Prostate gland (tissue), 2 donors: ENCODE measurements around the gene JAKMIP3. TPM values are rescaled to one million over a fixed set of nuclear protein-coding genes. Genes with fewer than 3 reads are reported as not detected.
A peak's percentile ranks its signal among the peaks of the same experiment; 100 is the strongest.

ENCODE experiments used
- DNase-seq: peaks from one replicate; pipeline ENCODE4 v3.0.0-alpha.2; 2019; ENCODE audit warnings: low spot score
- H3K27ac ChIP-seq, 2 donors: fragments of 200-600 bp; sonication (generic); 2 replicates each; pipeline ENCODE4 v1.5.1; 2017 to 2019
- H3K27me3 ChIP-seq: fragments of 200-600 bp; sonication (generic); replicated peaks from 2 replicates; pipeline ENCODE4 v1.5.1; 2019; ENCODE audit not compliant: insufficient read depth
- H3K36me3 ChIP-seq, 2 donors: fragments of 200-600 bp; sonication (generic); 1 replicate in 1 of 2; 2 replicates in 1 of 2; pipeline versions ENCODE4 v1.5.1 to v1.8.1; 2017 to 2019
- H3K4me1 ChIP-seq: fragments of 200-600 bp; sonication (generic); replicated peaks from 2 replicates; pipeline ENCODE4 v1.5.1; 2019
- H3K4me3 ChIP-seq, 2 donors: fragments of 200-600 bp; sonication (generic); 2 replicates each; pipeline ENCODE4 v1.5.1; 2017 to 2019
- H3K9me3 ChIP-seq: fragments of 200-600 bp; sonication (generic); 2 replicates; pipeline ENCODE4 v1.5.1; 2017
- POLR2A ChIP-seq: fragments of 450-650 bp; IDR thresholded peaks from one replicate; pipeline ENCODE4 v1.6.1; 2016; ENCODE audit warnings: antibody characterized with exemption, mild to moderate bottlenecking
- POLR2AphosphoS5 ChIP-seq: sonication (generic); formaldehyde crosslinking; IDR thresholded peaks from one replicate; pipeline ENCODE4 v1.6.1; 2017; ENCODE audit warnings: antibody characterized with exemption
- WGBS: methylation state at CpG from one replicate; pipeline ENCODE4 v1.1.5; 2018; 5-methylcytosine and 5-hydroxymethylcytosine counted together
- intact Hi-C: fragments of 100-400 bp; cut with DNase I; formaldehyde crosslinking; loops from one replicate; pipeline ENCODE4 v1.14.2; 2022
- total RNA-seq, 2 donors: library from RNA; depleted of rRNA; stranded (reverse); fragments of >200 nt; gene quantifications; one replicate each; pipeline ENCODE4 v1.1.0, GENCODE V29; 2016
- TF ChIP-seq, protein P1 (sequence below), 4 experiments: fragments of 200-600 bp in 2 of 4; fragments of 450-650 bp in 2 of 4; sonication (generic) in 2 of 4; IDR thresholded peaks; 1 replicate in 3 of 4; 2 replicates in 1 of 4; pipeline ENCODE4 v1.5.1; 2016 to 2019; ENCODE audit warnings: antibody characterized with exemption in 4 of 4, mild to moderate bottlenecking in 2 of 4, moderate library complexity in 2 of 4

JAKMIP3 gene
- total RNA-seq, 2 donors from 2014 or later = 2.6 to 3.4 TPM

DNA sequence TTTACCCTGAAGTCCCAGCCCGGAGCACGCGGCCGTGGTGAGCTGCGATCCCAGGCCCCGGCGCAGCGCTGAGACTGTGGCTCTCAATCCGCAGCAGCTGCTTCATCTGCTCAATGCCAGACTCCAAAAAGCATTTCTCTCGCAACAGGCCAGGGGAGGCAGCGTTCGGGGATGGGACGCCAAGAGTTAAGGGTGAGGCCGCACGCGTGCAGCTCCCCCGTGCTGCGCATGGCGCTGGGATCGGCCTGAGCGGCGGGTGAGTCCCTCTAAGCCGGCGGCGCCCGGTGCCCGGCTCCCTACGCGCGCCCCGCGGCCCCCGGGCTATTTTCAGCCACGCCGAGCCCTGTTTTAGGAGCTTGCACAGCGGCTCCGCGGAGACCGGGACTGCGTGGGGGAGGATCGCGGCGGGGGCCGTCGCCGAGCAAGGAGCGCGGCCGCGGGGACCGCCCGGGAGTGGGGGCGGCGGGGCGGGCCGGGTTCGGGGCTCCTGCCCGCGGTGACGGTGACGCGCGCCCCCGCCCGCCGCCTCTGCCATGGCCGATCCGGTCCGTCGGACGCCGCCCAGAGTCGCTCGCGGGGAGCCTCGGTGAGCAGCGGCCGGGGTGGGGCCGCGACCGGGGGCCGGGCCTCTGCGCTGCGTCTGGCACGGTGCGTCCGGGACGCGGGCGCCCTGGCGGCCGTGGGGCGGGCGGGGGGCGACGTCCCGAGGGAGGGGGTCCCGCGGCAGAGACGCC lies 29.4 kb upstream of the JAKMIP3 start:
- Histone ChIP-seq H3K9me3 (no peaks in the 10 kb centered on the region), H3K4me1 (no peaks in the 10 kb centered on the region), H3K27ac (peak overlapping the region; percentile 64 to 77), H3K36me3 (no peaks in the 10 kb centered on the region), H3K27me3 (no peaks in the 10 kb centered on the region), H3K4me3 (peak overlapping the region; percentile 41 to 68)
- TF ChIP-seq, protein P1, sequence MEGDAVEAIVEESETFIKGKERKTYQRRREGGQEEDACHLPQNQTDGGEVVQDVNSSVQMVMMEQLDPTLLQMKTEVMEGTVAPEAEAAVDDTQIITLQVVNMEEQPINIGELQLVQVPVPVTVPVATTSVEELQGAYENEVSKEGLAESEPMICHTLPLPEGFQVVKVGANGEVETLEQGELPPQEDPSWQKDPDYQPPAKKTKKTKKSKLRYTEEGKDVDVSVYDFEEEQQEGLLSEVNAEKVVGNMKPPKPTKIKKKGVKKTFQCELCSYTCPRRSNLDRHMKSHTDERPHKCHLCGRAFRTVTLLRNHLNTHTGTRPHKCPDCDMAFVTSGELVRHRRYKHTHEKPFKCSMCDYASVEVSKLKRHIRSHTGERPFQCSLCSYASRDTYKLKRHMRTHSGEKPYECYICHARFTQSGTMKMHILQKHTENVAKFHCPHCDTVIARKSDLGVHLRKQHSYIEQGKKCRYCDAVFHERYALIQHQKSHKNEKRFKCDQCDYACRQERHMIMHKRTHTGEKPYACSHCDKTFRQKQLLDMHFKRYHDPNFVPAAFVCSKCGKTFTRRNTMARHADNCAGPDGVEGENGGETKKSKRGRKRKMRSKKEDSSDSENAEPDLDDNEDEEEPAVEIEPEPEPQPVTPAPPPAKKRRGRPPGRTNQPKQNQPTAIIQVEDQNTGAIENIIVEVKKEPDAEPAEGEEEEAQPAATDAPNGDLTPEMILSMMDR (IDR thresholded peaks at IDR 0.05) = no peak
- TF ChIP-seq POLR2A (no peak), POLR2AphosphoS5 (no peak)
- DNase-seq = peak; percentile 40
- WGBS = under 1% methylated on average over 56 of the region's 100 CpGs
- intact Hi-C loops = loop anchor here (10.0 kb wide), 1 partner anchor 108 kb away; no protein-coding TSS in a partner anchor

DNA sequence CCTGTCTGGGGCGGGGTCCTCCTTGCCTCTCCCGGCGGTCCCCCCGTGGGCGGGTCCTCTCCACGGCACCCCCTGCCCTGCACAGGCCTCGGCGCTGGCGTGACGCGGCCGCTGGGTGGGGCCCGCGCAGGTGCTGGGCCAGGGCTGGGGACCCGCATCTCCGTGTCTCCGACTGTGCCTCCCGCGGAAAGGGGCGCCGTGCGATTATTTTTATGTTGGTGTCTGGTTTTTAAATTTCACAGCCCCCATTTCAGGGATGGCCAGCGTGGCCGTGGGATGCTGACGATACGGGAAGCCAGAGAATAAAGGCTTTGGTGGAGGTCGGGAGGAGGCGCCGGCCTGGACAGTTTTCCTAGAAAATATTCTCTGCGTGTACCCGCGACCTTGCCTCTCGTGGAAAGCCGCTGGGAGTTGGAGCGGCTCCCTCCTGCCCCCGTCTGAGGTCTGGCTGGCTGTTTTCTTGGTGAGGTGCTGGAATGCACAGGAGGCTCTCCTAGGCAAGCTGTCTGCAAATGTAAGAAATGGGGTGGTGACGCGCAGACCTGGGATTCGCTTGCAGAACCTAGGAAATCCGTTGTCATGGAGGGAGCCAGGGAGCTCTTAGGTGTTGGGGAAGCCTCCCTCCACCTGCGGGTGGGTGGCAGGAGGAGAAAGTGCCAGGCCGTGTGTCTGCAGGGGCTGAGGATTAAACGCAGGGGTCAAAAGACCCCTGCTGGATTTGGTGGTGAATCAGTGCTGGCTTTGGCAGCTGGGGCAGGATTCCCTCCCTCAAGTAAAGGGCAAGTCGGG lies 28.7 kb upstream of the JAKMIP3 start:
- 4% methylated on average over 43 of the region's 44 CpGs for WGBS
- H3K27me3 ChIP-seq = no peaks in the 10 kb centered on the region
- no peaks in the 10 kb centered on the region for H3K4me1 ChIP-seq
- peak; percentile 31 for DNase-seq
- intact Hi-C loops = loop anchor here (10.0 kb wide), 1 partner anchor 108 kb away; no protein-coding TSS in a partner anchor
- H3K9me3 ChIP-seq = no peaks in the 10 kb centered on the region
- no peaks in the 10 kb centered on the region for H3K36me3 ChIP-seq
- peak overlapping the region; percentile 41 to 68 for H3K4me3 ChIP-seq
- H3K27ac ChIP-seq = peak overlapping the region; percentile 64 to 77
- TF ChIP-seq, protein P1 (IDR thresholded peaks at IDR 0.05) = peak in 2 of 4 experiments; percentile 6 to 23
- TF ChIP-seq POLR2AphosphoS5 = no peak

DNA sequence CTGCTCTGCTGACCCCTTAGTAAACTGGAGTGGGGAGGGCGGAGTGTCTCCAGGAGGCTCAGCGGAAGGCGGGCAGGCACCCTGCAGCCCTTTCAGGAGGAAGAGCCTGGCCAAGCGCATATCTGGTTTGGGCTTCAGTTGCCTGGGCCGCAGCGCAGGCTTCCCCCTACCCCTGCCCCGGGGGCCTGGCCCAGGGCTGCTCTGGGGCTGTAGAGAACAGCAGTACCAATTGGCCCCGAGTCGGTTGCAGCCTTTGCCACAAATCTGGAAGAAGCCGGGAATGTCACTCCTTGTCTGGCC lies 28.1 kb upstream of the JAKMIP3 start:
- intact Hi-C loops = loop anchor here (10.0 kb wide), 1 partner anchor 107 kb away; no protein-coding TSS in a partner anchor

DNA sequence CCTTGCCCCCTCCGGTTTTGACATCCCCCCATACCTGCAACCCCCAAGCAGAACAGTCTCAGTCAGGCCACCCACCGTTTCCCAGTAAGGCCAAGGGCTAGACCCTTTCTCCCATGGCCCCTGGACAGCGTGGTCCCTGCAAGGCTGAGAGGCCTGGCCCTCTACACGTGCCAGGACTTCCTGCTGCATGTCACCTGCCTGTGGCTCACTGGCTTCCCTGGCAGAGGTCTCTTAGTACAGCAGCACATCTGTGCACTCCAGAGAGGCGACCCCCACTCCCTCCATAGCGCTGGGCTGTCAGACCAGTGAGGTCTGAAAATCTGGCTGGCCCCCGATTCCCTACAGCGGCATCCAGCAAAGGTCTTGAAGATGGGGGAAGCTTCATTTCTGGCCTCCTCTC lies 26.4 kb upstream of the JAKMIP3 start:
- TF ChIP-seq, protein P1 (IDR thresholded peaks at IDR 0.05) = no peak
- TF ChIP-seq POLR2A (no peak), POLR2AphosphoS5 (no peak)
- no peak overlapping the region for H3K4me3 ChIP-seq
- H3K27me3 ChIP-seq = no peaks in the 10 kb centered on the region
- H3K9me3 ChIP-seq = no peaks in the 10 kb centered on the region
- WGBS = 90% methylated on average over 8 of the region's 8 CpGs
- intact Hi-C loops = loop anchor here (10.0 kb wide), 1 partner anchor 105 kb away; no protein-coding TSS in a partner anchor
- no peaks in the 10 kb centered on the region for H3K4me1 ChIP-seq
- DNase-seq = no peak
- H3K36me3 ChIP-seq = no peaks in the 10 kb centered on the region
- no peak overlapping the region for H3K27ac ChIP-seq

More for the DNA sequence above, 28.1 kb upstream of the JAKMIP3 start:
- no peaks in the 10 kb centered on the region for H3K27me3 ChIP-seq
- no peaks in the 10 kb centered on the region for H3K36me3 ChIP-seq
- H3K4me1 ChIP-seq = no peaks in the 10 kb centered on the region
- TF ChIP-seq, protein P1 (IDR thresholded peaks at IDR 0.05) = no peak
- TF ChIP-seq POLR2A (no peak), POLR2AphosphoS5 (no peak)
- H3K4me3 ChIP-seq = no peak overlapping the region
- no peak overlapping the region for H3K27ac ChIP-seq
- DNase-seq = no peak
- WGBS = 77% methylated on average over 3 of the region's 10 CpGs
- H3K9me3 ChIP-seq = no peaks in the 10 kb centered on the region
